Measurements from ENCODE around the gene F13A1.

Gene F13A1

DNA sequence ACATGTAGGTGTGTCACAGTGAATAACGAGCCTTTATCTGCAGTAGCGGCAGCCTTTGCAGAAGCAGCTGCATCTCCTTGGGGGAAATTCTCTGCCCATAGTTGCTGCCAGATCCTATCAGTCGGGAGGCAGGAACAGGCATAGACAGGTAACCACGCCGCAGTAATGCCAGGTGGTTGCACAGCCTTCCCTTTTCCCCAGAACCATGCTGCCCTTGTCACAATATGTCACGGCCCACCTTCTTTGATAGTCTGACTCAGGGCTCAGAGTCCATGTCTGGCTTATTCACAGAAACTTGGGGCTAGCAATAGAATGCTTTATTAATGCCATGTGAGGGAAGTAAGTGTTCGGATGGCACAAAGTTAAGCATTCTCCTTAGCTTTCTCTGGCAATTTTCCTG lies 76.6 kb downstream of the F13A1 start:
- Histone ChIP-seq H3K9me3 (ENCODE audit: severe bottlenecking) (no peaks in the 10 kb centered on the region), H3K36me3 (ENCODE audit: low read depth) (no peaks in the 10 kb centered on the region), H3K27me3 (ENCODE audit: insufficient read depth, poor library complexity, severe bottlenecking) (peaks cover 57% of the 10 kb centered on the region), H3K27ac (ENCODE audit: poor library complexity, severe bottlenecking) (no peak overlapping the region), H3K4me1 (ENCODE audit: insufficient read depth, poor library complexity, severe bottlenecking) (no peaks in the 10 kb centered on the region), H3K4me3 (ENCODE audit: severe bottlenecking) (no peak overlapping the region)
- DNase-seq (ENCODE audit: low spot score) = no peak
- no peak for ATAC-seq (ENCODE audit: low read depth)
- no peak for TF ChIP-seq CTCF (IDR thresholded peaks at IDR 0.05; ENCODE audit: poor library complexity, severe bottlenecking)

DNA sequence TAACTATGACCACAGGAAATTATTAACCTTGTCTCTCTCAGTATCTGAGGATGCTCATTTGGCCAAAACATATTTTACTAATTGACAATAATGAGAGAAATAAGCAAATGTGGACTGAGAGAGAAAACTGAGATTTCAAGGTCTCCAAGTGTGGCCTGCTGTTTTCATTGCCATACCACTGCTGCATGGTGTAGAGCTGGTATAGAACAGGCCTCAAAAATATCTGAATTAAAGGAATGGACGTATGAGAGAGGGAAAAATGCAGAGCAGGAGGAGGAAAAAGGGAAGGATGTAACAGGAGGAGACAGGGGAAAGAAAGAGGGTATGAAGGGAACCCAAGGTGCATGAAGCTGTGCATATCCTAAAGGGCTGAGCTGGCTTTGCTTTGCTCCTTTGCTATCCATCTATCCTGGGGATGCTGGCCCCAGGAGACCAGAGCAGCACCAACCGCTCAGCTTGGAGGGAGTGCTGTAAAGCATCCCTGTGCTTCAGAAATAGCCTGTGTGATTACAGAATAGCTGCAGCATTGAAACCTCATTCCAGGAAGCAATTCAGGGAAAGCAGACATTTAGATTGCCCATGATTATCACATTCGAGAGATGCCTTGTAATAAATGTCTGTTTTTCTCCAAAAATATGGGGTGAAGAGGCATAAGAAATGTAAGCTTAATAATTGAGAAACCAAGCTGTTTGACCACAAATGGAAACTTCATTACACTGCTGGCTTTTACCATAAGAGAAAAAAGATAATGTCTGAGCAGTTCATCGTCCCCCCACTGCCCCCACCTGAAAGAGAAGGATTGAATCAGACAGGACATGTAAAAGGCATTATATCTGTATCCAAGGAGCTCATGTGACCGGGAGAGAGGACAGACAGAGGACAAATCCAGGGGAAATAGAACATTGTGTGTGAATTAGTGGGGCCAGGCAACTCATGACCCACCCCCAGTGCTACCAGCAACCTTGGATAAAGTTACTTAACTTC lies 80.6 kb downstream of the F13A1 start:
- no peak for ATAC-seq (ENCODE audit: low read depth)
- Histone ChIP-seq H3K27ac (ENCODE audit: poor library complexity, severe bottlenecking) (no peak overlapping the region), H3K9me3 (ENCODE audit: severe bottlenecking) (no peaks in the 10 kb centered on the region), H3K36me3 (ENCODE audit: low read depth) (no peaks in the 10 kb centered on the region), H3K4me1 (ENCODE audit: insufficient read depth, poor library complexity, severe bottlenecking) (no peaks in the 10 kb centered on the region), H3K4me3 (ENCODE audit: severe bottlenecking) (no peak overlapping the region), H3K27me3 (ENCODE audit: insufficient read depth, poor library complexity, severe bottlenecking) (peaks cover 40% of the 10 kb centered on the region)
- DNase-seq (ENCODE audit: low spot score) = no peak
- no peak for TF ChIP-seq CTCF (IDR thresholded peaks at IDR 0.05; ENCODE audit: poor library complexity, severe bottlenecking)

DNA sequence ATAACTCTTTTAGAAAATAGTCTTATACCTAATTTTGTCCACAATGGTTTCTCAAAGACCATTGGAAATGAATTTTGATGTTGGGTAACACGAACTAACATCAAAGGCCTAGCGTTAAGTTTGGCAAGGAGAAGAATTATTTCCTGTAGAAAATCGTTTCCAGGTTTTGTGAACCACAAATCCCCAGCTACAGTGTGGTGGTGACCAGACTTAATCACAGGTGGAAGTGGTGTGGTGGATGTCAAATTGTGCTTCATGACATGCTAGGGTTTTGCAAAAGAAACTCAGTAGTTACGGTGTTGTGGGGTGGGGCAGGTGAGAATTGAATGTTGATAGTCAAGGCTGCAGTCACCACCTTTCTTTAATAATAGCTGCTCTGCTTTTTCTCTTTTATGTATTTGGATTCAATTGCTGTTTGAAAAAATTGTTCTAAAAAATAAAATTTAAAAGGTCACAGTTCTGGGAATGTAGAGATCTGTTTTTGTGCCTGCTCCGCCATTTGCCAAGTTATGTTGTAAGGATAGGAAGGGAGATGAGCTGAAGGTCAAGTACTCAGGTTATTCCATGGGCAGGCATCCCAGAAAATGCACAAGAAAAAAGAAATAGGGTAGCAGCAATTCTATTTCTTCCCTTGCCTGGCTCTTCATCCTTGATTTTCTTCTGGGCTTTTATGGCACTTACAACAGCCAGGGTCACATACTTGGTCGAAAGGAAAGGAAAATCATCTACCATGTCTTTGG lies 83.6 kb downstream of the F13A1 start:
- Histone ChIP-seq H3K4me3 (ENCODE audit: severe bottlenecking) (no peak overlapping the region), H3K27ac (ENCODE audit: poor library complexity, severe bottlenecking) (no peak overlapping the region), H3K4me1 (ENCODE audit: insufficient read depth, poor library complexity, severe bottlenecking) (no peaks in the 10 kb centered on the region), H3K36me3 (ENCODE audit: low read depth) (no peaks in the 10 kb centered on the region), H3K27me3 (ENCODE audit: insufficient read depth, poor library complexity, severe bottlenecking) (peaks cover 39% of the 10 kb centered on the region), H3K9me3 (ENCODE audit: severe bottlenecking) (no peaks in the 10 kb centered on the region)
- ATAC-seq (ENCODE audit: low read depth) (no peak), DNase-seq (ENCODE audit: low spot score) (no peak)
- no peak for TF ChIP-seq CTCF (IDR thresholded peaks at IDR 0.05; ENCODE audit: poor library complexity, severe bottlenecking)

GRCh38 chr6:6235786-6236185 lies 84.7 kb downstream of the F13A1 start:
- Histone ChIP-seq H3K4me3 (ENCODE audit: severe bottlenecking) (no peak overlapping the region), H3K27me3 (ENCODE audit: insufficient read depth, poor library complexity, severe bottlenecking) (peaks cover 36% of the 10 kb centered on the region), H3K4me1 (ENCODE audit: insufficient read depth, poor library complexity, severe bottlenecking) (no peaks in the 10 kb centered on the region), H3K9me3 (ENCODE audit: severe bottlenecking) (no peaks in the 10 kb centered on the region), H3K27ac (ENCODE audit: poor library complexity, severe bottlenecking) (no peak overlapping the region), H3K36me3 (ENCODE audit: low read depth) (no peaks in the 10 kb centered on the region)
- no peak for TF ChIP-seq CTCF (IDR thresholded peaks at IDR 0.05; ENCODE audit: poor library complexity, severe bottlenecking)
- DNase-seq (ENCODE audit: low spot score) (no peak), ATAC-seq (ENCODE audit: low read depth) (no peak)

Data from RWPE2 (cell line).